DMS114 treated with DMSO at 0.1 percent for 48 hours (cell line): ENCODE data around the gene ACADM.
"Not testable (repeated sequence)": the region's sequence is repeated elsewhere in the genome, so short reads cannot be mapped to it uniquely, and the experiment has no call there.

Experiments
- DNase-seq: peaks from one replicate; lab custom pipeline; 2025; ENCODE audit not compliant: unreplicated experiment; lab: John Stamatoyannopoulos, UW

The ACADM gene

DNA sequence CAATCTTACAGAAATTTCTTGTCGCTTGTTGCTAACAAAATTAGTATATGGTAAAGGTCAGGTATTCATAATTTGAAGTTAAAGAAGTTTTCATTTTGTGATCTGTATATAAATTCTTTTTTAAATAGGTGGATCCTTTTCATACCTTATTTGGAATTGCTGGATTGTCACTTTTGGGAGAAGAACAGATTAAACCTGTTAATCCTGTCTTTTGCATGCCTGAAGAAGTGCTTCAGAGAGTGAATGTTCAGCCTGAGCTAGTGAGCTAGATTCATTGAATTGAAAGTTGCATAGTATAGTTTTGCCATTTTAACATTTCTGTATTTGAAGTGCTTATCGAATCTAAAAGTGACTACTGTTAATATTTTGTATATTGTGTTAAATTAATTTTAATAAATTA, 69.9 kb downstream of the ACADM start:
- no peak for DNase-seq

DNA sequence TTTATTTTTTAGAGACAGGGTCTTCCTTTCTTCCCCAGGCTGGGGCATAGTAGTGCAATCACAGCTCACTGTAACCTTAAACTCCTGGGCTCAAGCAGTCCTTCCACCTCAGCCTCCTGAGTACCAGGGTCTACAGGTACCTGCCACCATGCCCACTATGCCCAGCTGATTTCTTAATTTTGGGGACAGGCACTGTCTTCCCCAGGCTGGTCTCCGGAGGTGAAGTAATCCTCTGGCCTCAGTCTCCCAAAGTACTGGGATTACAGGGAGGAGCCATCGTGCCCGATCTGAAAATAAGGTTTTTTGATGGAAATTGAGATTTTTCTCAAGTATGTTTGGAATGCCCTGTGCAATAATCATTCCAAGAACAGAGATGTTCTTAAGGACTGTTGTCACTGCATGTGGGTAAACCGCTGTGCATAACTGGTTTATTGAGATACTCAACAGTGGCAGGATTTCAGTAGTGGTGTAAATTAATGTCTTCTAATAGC, 71.2 kb downstream of the ACADM start:
- DNase-seq: no peak

DNA sequence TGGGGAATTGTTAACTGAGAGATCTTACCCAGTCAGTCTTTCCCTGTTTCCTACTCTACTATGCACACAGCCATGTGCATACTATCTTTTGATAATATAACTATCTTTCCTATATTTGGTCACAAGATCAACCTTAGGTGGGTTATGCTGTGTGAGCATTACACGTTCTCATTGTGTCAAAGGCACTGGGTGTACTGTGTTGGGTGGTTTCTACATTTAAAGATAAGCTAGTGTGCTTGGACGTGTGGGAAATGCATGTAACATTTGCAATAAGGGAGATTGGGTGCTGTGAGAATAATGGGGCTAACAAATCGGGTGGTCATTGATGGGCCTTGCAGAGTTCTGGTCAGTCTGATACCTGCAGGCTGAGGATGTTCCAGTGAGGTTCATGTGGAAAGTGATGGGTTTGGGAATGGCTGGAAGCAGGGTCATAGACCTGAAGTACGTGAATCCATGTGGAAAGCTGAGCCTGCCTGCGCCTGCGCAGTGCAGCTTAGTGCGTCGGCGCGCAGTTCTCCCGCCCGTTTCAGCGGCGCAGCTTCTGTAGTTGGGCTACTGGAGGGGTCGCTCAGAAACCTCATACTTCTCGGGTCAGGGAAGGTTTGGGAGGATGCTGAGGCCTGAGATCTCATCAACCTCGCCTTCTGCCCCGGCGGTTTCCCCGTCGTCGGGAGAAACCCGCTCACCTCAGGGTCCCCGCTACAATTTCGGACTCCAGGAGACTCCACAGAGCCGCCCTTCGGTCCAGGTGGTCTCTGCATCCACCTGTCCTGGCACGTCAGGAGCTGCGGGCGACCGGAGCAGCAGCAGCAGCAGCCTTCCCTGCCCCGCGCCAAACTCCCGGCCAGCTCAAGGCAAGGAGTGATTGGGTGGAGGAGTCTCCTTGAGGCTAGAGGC, 72.1 kb downstream of the ACADM start, which contains the start of gene MSH4:
Gene MSH4, plus strand, starts transcription at position 507 of the 897 bp plus-strand sequence. Its CDS starts 104 bp downstream, at position 611.
- peak; percentile 74 for DNase-seq

DNA sequence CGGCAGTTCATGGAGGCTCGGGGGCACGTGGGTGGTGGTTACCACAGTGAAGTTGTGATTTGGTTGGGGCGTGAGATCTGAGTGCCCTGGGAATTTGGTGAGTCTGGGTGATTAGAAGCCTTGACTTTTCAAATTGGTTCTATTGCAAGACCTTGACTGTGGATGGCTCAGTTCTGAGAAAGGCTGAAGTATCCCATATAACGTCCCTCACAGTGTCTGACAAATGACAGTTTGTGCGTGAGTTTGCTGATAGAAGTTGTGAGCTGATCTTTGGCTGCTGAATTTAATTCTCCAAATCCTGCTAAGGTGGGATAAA, 72.7 kb downstream of the ACADM start:
- no peak for DNase-seq

DNA sequence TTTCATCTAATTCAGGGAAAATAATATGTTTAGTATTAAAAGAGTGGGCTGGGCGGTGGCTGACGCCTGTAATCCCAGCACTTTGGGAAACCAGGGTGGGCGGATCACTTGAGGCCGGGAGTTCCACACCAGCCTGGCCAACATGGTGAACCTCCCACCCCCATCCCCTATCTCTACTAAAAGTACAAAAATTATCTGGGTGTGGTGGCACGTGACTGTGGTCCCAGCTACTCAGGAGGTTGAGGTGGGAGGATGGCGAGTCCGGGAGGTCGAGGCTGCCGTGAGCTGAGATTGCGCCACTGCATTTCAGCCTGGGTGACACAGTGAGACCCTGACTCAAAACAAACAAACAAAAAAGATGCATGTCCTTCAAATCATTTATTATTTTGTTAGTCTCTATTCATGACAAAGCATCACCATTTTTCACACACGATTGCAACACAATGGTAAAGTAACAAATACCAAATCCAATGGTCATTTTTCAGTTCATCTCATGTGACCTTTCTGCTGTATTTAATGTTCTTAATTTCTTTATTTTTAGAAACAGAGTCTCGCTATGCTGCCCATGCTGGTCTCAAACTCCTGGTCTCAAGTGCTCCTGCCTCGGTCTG, 73.2 kb downstream of the ACADM start:
- no peak for DNase-seq

DNA sequence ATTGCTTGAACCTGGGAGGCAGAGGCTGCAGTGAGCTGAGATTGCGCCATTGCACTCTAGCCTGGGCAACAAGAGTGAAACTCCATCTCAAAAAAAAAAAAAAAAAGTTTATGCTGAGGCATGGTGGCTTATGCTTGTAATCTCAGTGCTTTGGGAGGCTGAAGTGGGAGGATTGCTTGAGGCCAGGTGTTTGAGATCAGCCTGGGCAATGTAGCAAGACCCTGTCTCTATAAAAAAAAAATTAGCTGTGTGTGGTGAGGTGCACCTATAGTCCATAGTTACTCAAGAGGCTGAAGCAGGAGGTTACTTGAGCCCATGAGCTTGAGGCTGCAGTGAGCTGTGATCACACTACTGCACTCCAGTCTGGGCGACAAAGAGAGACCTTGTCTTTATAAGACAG, 77.0 kb downstream of the ACADM start:
- DNase-seq: not testable (repeated sequence)

DNA sequence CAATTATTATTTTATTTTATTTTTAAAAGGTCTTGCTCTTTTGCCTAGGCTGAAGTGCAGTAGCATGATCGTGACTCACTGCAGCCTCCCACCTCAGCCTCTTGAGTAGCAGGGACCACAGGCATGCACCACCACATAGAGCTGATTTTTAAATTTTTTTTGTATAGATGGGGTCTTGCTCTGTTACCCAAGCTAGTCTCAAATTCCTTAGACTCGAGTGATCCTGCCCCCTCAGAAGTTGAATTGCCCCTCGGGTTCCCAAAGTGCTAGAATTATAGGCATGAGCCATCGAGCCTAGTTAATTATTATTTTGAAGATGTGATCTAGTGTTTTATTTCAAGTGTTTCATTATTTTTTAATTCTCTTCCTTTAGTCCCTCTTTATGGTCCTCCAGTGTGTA, 84.4 kb downstream of the ACADM start:
- no peak for DNase-seq

DNA sequence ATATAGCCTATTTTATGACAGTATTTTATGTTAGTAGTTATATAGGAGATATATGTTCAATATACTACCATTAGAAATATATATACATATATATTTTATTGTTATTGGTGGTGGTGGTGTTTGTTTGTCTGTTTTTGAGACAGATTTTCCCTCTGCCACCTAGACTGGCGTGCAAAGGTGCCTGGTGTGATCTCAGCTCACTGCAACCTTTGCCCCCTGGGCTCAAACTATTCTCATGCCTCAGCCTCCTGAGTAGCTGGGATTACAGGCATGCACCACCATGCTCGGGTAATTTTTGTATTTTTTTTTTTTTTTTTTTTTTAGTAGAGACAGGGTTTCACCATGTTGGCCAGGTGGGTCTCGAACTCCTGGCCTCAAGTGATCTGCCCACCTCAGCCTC, 85.6 kb downstream of the ACADM start:
- DNase-seq: not testable (repeated sequence)

DNA sequence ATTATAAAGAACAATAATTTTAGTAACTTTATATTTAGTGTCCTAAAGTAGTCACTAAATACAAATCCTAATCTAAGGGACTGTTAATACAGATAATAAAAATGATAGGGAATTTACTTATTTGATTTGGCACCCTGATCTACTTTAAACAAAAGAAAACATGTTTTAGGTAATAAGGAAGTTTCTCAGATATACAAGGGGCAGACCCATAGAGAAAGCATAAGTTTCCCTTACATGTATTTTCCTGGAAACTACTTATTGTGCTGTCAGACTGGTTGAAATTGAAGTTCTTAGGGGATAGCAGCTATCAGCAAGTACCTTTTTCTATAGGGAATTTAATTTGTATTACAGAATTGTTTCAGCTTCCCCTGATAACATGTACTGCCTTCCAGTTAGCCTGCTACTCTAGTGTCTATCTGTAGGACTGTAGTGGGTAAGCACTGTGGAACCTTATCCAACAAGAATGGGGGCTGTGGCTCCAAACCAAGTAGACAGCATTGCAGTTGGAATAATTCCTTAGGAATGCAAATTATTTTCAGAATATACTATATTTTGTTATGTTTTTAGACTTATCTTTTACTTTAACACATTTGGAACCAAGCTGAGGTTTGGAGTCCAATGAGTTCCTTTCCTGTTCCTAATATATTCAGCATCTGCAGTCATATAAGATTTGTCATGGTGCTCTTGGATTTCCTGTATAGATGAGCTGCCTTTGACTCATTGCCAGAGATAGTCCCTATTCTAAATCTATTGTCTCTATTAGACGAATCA, 86.9 kb downstream of the ACADM start:
- no peak for DNase-seq

DNA sequence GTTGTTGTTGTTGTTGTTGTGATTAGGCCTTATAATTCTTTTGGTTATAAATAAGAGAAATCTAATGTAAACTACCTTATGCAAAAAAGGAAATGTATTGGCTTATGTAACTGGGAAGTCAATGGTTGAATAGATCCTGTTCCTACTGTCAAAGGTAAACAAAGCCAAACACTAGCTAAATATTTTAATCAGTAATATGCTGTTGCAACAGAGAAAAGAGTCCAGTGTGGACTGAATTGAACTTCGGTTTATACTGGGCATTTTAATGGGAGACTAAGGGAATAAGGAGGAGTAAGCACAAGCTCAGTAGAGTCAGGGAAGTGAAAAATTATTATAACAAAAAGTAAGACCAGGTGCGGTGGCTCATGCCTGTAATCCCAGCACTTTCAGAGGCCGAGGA, 87.6 kb downstream of the ACADM start:
- no peak for DNase-seq
